H1 (cell line): ENCODE data around the gene CIAO3. TPM values are rescaled to one million over a fixed set of nuclear protein-coding genes. Genes with fewer than 3 reads are reported as not detected.

Source experiments
- CTCF ChIA-PET: fragments of 300-600 bp; sonication (Branson Sonifier 250); formaldehyde crosslinking; loops from one replicate; lab custom pipeline; 2021; ENCODE audit not compliant: partially characterized antibody; lab: Charles Lee
- POLR2A ChIA-PET: fragments of 300-600 bp; sonication (Branson Sonifier 250); formaldehyde crosslinking; loops from one replicate; lab custom pipeline; 2021; ENCODE audit warnings: inconsistent platforms; ENCODE audit not compliant: partially characterized antibody; lab: Charles Lee
- DNase-seq, 2 experiments: peaks; one replicate each; pipeline versions ENCODE4 v3.0.0 to v3.0.0-alpha.2; 2010 to 2022; ENCODE audit warnings: low spot score in 2 of 2, low read depth in 1 of 2, mixed read lengths in 1 of 2
- FAIRE-seq: peaks from 2 replicates; lab custom pipeline; 2011; peaks lifted over from hg19 to GRCh38; lab: Jason Lieb, UNC
- H2AFZ ChIP-seq: 2 replicates; pipeline ENCODE4 v1.8.1; 2012; ENCODE audit warnings: low read length, inconsistent platforms
- H2AK5ac ChIP-seq: 2 replicates; pipeline ENCODE4 v1.6.1; 2013; ENCODE audit warnings: low read depth, low read length
- H2BK120ac ChIP-seq: replicated peaks from 2 replicates; pipeline ENCODE3; 2013; ENCODE audit warnings: low read depth, low read length, inconsistent platforms
- H2BK12ac ChIP-seq: 2 replicates; pipeline ENCODE4 v1.6.1; 2013; ENCODE audit warnings: low read depth, low read length
- H2BK15ac ChIP-seq: 2 replicates; pipeline ENCODE4 v1.6.1; 2013; ENCODE audit warnings: low read length
- H2BK20ac ChIP-seq: 2 replicates; pipeline ENCODE4 v1.6.1; 2013; ENCODE audit warnings: low read length
- H2BK5ac ChIP-seq: 2 replicates; pipeline ENCODE4 v1.6.1; 2013; ENCODE audit warnings: low read depth, low read length
- H3K14ac ChIP-seq: 2 replicates; pipeline ENCODE4 v1.6.1; 2013; ENCODE audit warnings: inconsistent platforms; ENCODE audit not compliant: insufficient read length
- H3K18ac ChIP-seq: 2 replicates; pipeline ENCODE4 v1.6.1; 2013; ENCODE audit warnings: low read length; ENCODE audit errors: extremely low read depth
- H3K23ac ChIP-seq: 2 replicates; pipeline ENCODE4 v1.6.1; 2013; ENCODE audit warnings: inconsistent platforms; ENCODE audit not compliant: insufficient read length
- H3K23me2 ChIP-seq: 2 replicates; pipeline ENCODE4 v1.6.1; 2013; ENCODE audit warnings: low read depth, low read length
- H3K27ac ChIP-seq: 2 replicates; pipeline ENCODE4 v1.6.1; 2011; ENCODE audit warnings: low read depth, low read length, inconsistent platforms
- H3K27me3 ChIP-seq, 4 experiments: replicated peaks in 1 of 4; 1 replicate in 1 of 4; 2 replicates in 3 of 4; pipeline versions ENCODE4 v1.6.1 to v1.8.1; 2011 to 2013; ENCODE audit warnings: low read length in 3 of 4, mild to moderate bottlenecking in 3 of 4, inconsistent platforms in 2 of 4, mixed read lengths in 2 of 4, moderate library complexity in 1 of 4; ENCODE audit not compliant: control insufficient read depth in 3 of 4, insufficient read depth in 3 of 4; ENCODE audit errors: extremely low read depth in 1 of 4
- H3K36me3 ChIP-seq, 4 experiments: 2 replicates each; pipeline versions ENCODE4 v1.6.1 to v1.8.1; 2011 to 2013; ENCODE audit warnings: mild to moderate bottlenecking in 4 of 4, low read length in 3 of 4, moderate library complexity in 2 of 4, control low read depth in 1 of 4, inconsistent platforms in 1 of 4; ENCODE audit not compliant: insufficient read depth in 4 of 4, control insufficient read depth in 2 of 4
- H3K4ac ChIP-seq: replicated peaks from 2 replicates; pipeline ENCODE3; 2013; ENCODE audit warnings: low read length, low read depth, mixed read lengths, inconsistent platforms; ENCODE audit not compliant: insufficient read length
- H3K4me1 ChIP-seq, 4 experiments: replicated peaks in 1 of 4; 1 replicate in 1 of 4; 2 replicates in 3 of 4; pipeline versions ENCODE4 v1.6.1 to v1.8.1; 2011 to 2013; ENCODE audit warnings: low read length in 3 of 4, inconsistent platforms in 2 of 4, mixed read lengths in 1 of 4; ENCODE audit not compliant: insufficient read depth in 4 of 4, control insufficient read depth in 3 of 4
- H3K4me2 ChIP-seq, 2 experiments: 2 replicates each; pipeline versions ENCODE4 v1.6.1 to v1.8.1; 2011 to 2013; ENCODE audit warnings: low read depth in 2 of 2, low read length in 2 of 2, control low read depth in 1 of 2, inconsistent platforms in 1 of 2, mild to moderate bottlenecking in 1 of 2; ENCODE audit not compliant: insufficient read depth in 1 of 2
- H3K4me3 ChIP-seq, 4 experiments: fragments of 200-600, 300-600 bp in 1 of 4; sonication (generic), shearing (Covaris generic), sonication (Bioruptor Twin) in 1 of 4; 2 replicates each; pipeline versions ENCODE4 v1.5.1 to v1.8.1; 2011 to 2016; ENCODE audit warnings: low read length in 4 of 4, low read depth in 3 of 4, control low read depth in 2 of 4, inconsistent platforms in 2 of 4, mild to moderate bottlenecking in 2 of 4, mixed read lengths in 1 of 4, moderate library complexity in 1 of 4; ENCODE audit not compliant: insufficient read depth in 2 of 4; ENCODE audit errors: extremely low read depth in 1 of 4
- H3K56ac ChIP-seq: replicated peaks from 2 replicates; pipeline ENCODE3; 2013; ENCODE audit warnings: low read depth, mild to moderate bottlenecking, mixed read lengths, low read length, inconsistent platforms; ENCODE audit not compliant: insufficient read length
- H3K79me1 ChIP-seq: 2 replicates; pipeline ENCODE4 v1.6.1; 2013; ENCODE audit warnings: low read depth, low read length, control low read depth
- H3K79me2 ChIP-seq, 2 experiments: 2 replicates each; pipeline versions ENCODE4 v1.6.1 to v1.8.1; 2012 to 2013; ENCODE audit warnings: low read length in 2 of 2, mild to moderate bottlenecking in 2 of 2, inconsistent platforms in 1 of 2; ENCODE audit not compliant: insufficient read depth in 2 of 2, control insufficient read depth in 1 of 2
- H3K9ac ChIP-seq, 4 experiments: replicated peaks in 1 of 4; 1 replicate in 1 of 4; 2 replicates in 3 of 4; pipeline versions ENCODE4 v1.6.1 to v1.8.1; 2011 to 2013; ENCODE audit warnings: low read depth in 3 of 4, low read length in 3 of 4, control low read depth in 2 of 4, mild to moderate bottlenecking in 2 of 4, moderate library complexity in 2 of 4, inconsistent platforms in 1 of 4; ENCODE audit errors: extremely low read depth in 1 of 4
- H3K9me3 ChIP-seq, 2 experiments: 2 replicates each; pipeline versions ENCODE4 v1.6.1 to v1.8.1; 2012 to 2013; ENCODE audit warnings: mild to moderate bottlenecking in 2 of 2, moderate library complexity in 2 of 2, control low read depth in 1 of 2, inconsistent platforms in 1 of 2, low read depth in 1 of 2, low read length in 1 of 2, mixed read lengths in 1 of 2; ENCODE audit not compliant: insufficient read depth in 2 of 2
- H4K20me1 ChIP-seq, 2 experiments: replicated peaks in 1 of 2; 2 replicates each; pipeline versions ENCODE3 to v1.8.1; 2011 to 2013; ENCODE audit warnings: inconsistent platforms in 2 of 2, low read length in 2 of 2, mild to moderate bottlenecking in 1 of 2; ENCODE audit not compliant: insufficient read depth in 2 of 2, control insufficient read depth in 1 of 2
- H4K5ac ChIP-seq: 2 replicates; pipeline ENCODE4 v1.6.1; 2013; ENCODE audit warnings: low read length, low read depth, mixed read lengths, inconsistent platforms; ENCODE audit not compliant: insufficient read length
- H4K8ac ChIP-seq: 2 replicates; pipeline ENCODE4 v1.8.0; 2013; ENCODE audit warnings: mild to moderate bottlenecking, moderate library complexity, low read length, inconsistent platforms; ENCODE audit not compliant: insufficient read depth; ENCODE audit errors: extremely low read depth
- H4K91ac ChIP-seq: replicated peaks from 2 replicates; pipeline ENCODE3; 2013; ENCODE audit warnings: low read length, mixed read lengths, inconsistent platforms; ENCODE audit not compliant: insufficient read length
- RNF2 ChIP-seq: fragments of 200-900, 300-1000 bp; sonication (generic); IDR thresholded peaks from 2 replicates; pipeline ENCODE4 v1.7.1; 2016; ENCODE audit warnings: borderline replicate concordance, low read depth, mild to moderate bottlenecking, antibody characterized with exemption, low read length; ENCODE audit not compliant: poor library complexity, severe bottlenecking; ENCODE audit errors: missing control alignments
- WGBS, 2 experiments: shearing (Covaris generic) in 1 of 2; methylation state at CpG; one replicate each; pipeline versions ENCODE4 v1.1.6 to v1.1.7; 2013 to 2015; ENCODE audit warnings: low lambda C conversion rate in 2 of 2, mixed read lengths in 2 of 2, inconsistent platforms in 1 of 2, low coverage in 1 of 2, missing lambda C conversion rate in 1 of 2; ENCODE audit not compliant: insufficient replicate concordance in 2 of 2, insufficient coverage in 1 of 2, insufficient read length in 1 of 2; ENCODE audit errors: extremely low coverage in 1 of 2, missing lambda C conversion rate in 1 of 2; 5-methylcytosine and 5-hydroxymethylcytosine counted together
- polyA plus RNA-seq, 7 experiments: library from polyadenylated mRNA; depleted of rRNA in 3 of 7; stranded (reverse) in 5 of 7; unstranded in 2 of 7; fragments of >200 nt in 5 of 7; fragments of 200-250 nt in 2 of 7; gene quantifications; 1 replicate in 5 of 7; 2 replicates in 1 of 7; 4 replicates in 1 of 7; pipeline versions ENCODE4 v1.2.1 to v1.2.3, GENCODE V29; 2011 to 2013; ENCODE audit warnings: missing spikeins in 2 of 7, mixed read lengths in 2 of 7
- total RNA-seq: library from RNA; stranded (reverse); fragmentation: NEBNext Ultra II Directional; extraction: Animal tissue kit (Norgen Biotek cat#: 25700); gene quantifications from 2 replicates; pipeline ENCODE4 v1.2.1, GENCODE V29; 2021

Gene CIAO3
- total and polyA plus RNA-seq, 2 of the 8 experiments (the other 6 are each of a cell fraction or from before 2014, with no cell fraction given) = 20.0 to 20.4 TPM

DNA sequence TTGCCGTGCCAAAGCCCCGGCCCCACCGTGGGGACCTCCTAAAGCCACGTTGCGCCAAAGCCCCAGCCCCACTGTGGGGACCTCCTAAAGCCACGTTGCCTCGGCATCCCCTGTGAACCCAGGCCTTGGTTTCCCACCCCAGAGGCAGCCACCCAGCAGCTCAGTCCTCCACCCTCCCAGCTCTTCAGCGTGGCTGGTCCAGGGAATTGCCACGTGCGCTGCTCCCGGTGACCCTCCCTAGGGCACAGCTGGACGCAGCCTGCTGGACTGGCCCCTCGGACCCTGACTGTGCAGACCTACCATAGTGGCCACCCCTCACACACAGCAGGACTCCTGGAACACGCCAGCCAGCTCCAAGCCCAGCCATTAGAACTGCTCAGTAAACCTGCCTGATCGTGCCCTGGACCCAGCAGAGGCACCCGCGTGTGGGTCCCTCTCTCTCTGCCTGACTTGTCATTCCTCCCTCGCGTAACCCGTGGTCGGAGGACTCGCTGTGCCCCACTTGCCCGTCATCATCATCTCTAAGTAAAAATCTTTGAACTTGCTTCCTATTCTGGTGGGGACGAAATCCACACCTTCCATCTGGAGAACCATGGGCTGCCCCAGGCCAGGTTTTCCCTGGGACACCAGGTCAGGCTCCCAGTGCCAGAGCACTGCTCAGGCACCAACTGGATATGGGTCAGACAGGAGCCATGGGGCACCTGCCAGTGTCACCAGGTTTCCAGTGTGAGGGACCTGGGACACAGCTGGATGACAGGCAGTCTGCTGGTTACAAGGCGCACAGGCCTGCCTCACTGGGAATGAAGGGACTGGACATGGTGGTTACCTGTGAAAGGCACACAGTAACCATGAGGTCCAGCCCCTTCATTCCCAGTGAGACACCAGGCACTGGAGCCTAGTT lies 5.6 kb downstream of the CIAO3 start:
- POLR2A ChIA-PET = interaction anchor here (1.0 to 23.0 kb wide), 6 partner anchors 9 to 50 kb away, joined by 3 to 353 read pairs (median 5); partner anchors contain the start of genes ANTKMT, CCDC78, HAGHL and METRN
- CTCF ChIA-PET = interaction anchor here (1.2 to 35.8 kb wide), 7 partner anchors 9 to 49 kb away, joined by 4 to 977 read pairs (median 14); partner anchors contain the start of genes ANTKMT, CCDC78, CHTF18 and FBXL16
- peak overlapping the region; percentile 25; the same call in 1 of the 2 replicates for H4K8ac ChIP-seq

More for the DNA sequence above, 5.6 kb downstream of the CIAO3 start:
- DNase-seq (no peak), FAIRE-seq (no peak)
- Histone ChIP-seq H3K23me2 (peaks cover 4% of the 10 kb centered on the region; the same call in 1 of the 2 replicates), H3K79me2 (no peaks in the 10 kb centered on the region), H4K5ac (no peak overlapping the region), H2AFZ (no peak overlapping the region), H2AK5ac (no peak overlapping the region), H3K18ac (no peak overlapping the region), H2BK15ac (no peak overlapping the region), H2BK120ac (no peak overlapping the region), H3K36me3 (peaks cover 0 to 3% (median 2%) of the 10 kb centered on the region in 4 experiments; a peak in 2 of 8 replicates), H2BK20ac (no peak overlapping the region), H2BK12ac (no peak overlapping the region), H4K91ac (no peak overlapping the region), H3K4me2 (no peak overlapping the region), H3K79me1 (no peaks in the 10 kb centered on the region), H3K23ac (no peak overlapping the region), H3K4me1 (peaks cover 0 to 8% (median 3%) of the 10 kb centered on the region in 4 experiments; a peak in 5 of 7 replicates), H3K27ac (no peak overlapping the region), H3K56ac (no peak overlapping the region), H4K20me1 (peaks cover 2 to 10% of the 10 kb centered on the region in 2 experiments), H3K4me3 (no peak overlapping the region), H2BK5ac (no peak overlapping the region; the same call in 1 of the 2 replicates), H3K9ac (no peak overlapping the region), H3K27me3 (no peaks in the 10 kb centered on the region), H3K4ac (no peak overlapping the region), H3K9me3 (no peaks in the 10 kb centered on the region), H3K14ac (no peak overlapping the region)
- 93% methylated on average over 25 of the region's 25 CpGs; no CpG with 5 or more reads in 1 of the 2 experiments for WGBS, 2 experiments
- no peak for TF ChIP-seq RNF2
